Measurements from ENCODE around the gene MS4A14.
"Not testable (repeated sequence)": the region's sequence is repeated elsewhere in the genome, so short reads cannot be mapped to it uniquely, and the experiment has no call there.

Gene MS4A14

GRCh38 chr11:60389279-60389910, 6.9 kb upstream of the MS4A14 start:
- no peak for DNase-seq (ENCODE audit: low read depth in 2 of 2)

GRCh38 chr11:60390419-60390818, 5.8 kb upstream of the MS4A14 start:
- no peak for DNase-seq (ENCODE audit: low read depth in 2 of 2)

GRCh38 chr11:60392361-60392760, 3.9 kb upstream of the MS4A14 start:
- DNase-seq (ENCODE audit: low read depth in 2 of 2): no peak

GRCh38 chr11:60393016-60393415, 3.2 kb upstream of the MS4A14 start:
- DNase-seq (ENCODE audit: low read depth in 2 of 2): no peak

- DNase-seq (ENCODE audit: low read depth in 2 of 2): no peak
These were observed 1.4 kb upstream of the MS4A14 start for GRCh38 chr11:60394666-60395380.

- DNase-seq (ENCODE audit: low read depth in 2 of 2): no peak
These were observed 540 bp downstream of the MS4A14 start for GRCh38 chr11:60396799-60397198.

GRCh38 chr11:60420015-60420414, 23.8 kb downstream of the MS4A14 start:
- DNase-seq (ENCODE audit: low read depth in 2 of 2): no peak

GRCh38 chr11:60422609-60423008, 26.4 kb downstream of the MS4A14 start:
- DNase-seq (ENCODE audit: low read depth in 2 of 2): no peak

GRCh38 chr11:60428517-60428916, 32.3 kb downstream of the MS4A14 start:
- no peak for DNase-seq (ENCODE audit: low read depth in 2 of 2)

- no peak for DNase-seq (ENCODE audit: low read depth in 2 of 2)
These were observed 33.0 kb downstream of the MS4A14 start, which contains the start of gene MS4A5 for GRCh38 chr11:60429272-60429671. Gene MS4A5, plus strand, starts transcription at chr11:60429572. Its CDS starts 103 bp downstream, at chr11:60429675.

GRCh38 chr11:60431251-60431650, 35.0 kb downstream of the MS4A14 start:
- DNase-seq (ENCODE audit: low read depth in 2 of 2): no peak

- DNase-seq (ENCODE audit: low read depth in 2 of 2): no peak
These were observed 37.1 kb downstream of the MS4A14 start for GRCh38 chr11:60433401-60433800.

GRCh38 chr11:60447070-60447469, 50.8 kb downstream of the MS4A14 start:
- no peak for DNase-seq (ENCODE audit: low read depth in 2 of 2)

GRCh38 chr11:60447846-60448245, 51.6 kb downstream of the MS4A14 start:
- DNase-seq (ENCODE audit: low read depth in 2 of 2): no peak

GRCh38 chr11:60451185-60451584, 54.9 kb downstream of the MS4A14 start:
- DNase-seq (ENCODE audit: low read depth in 2 of 2): not testable (repeated sequence)

- no peak for DNase-seq (ENCODE audit: low read depth in 2 of 2)
These were observed 58.0 kb downstream of the MS4A14 start for GRCh38 chr11:60454212-60454611.

GRCh38 chr11:60455531-60456042, 59.3 kb downstream of the MS4A14 start, which contains the start of gene MS4A1:
Gene MS4A1, plus strand, starts transcription at chr11:60455847. Its CDS starts 6,528 bp downstream, at chr11:60462375.
- DNase-seq (ENCODE audit: low read depth in 2 of 2): no peak

GRCh38 chr11:60457576-60457975, 61.3 kb downstream of the MS4A14 start:
- DNase-seq (ENCODE audit: low read depth in 2 of 2): no peak

GRCh38 chr11:60459345-60459744, 63.1 kb downstream of the MS4A14 start:
- DNase-seq (ENCODE audit: low read depth in 2 of 2): no peak
